Effector memory CD8-positive, alpha-beta T cell (primary cell): Measurements from ENCODE around the gene GSTA3.
"Not testable (repeated sequence)": the region's sequence is repeated elsewhere in the genome, so short reads cannot be mapped to it uniquely, and the experiment has no call there.

Source experiments
- ATAC-seq: fragments of 150-1000 bp; cut with Tn5 transposase; replicated peaks from 2 replicates; pipeline ENCODE4 v1.10.0; 2021; ENCODE audit warnings: mild to moderate bottlenecking, moderate library complexity
- DNase-seq, 3 experiments: peaks; one replicate each; pipeline ENCODE4 v3.0.0; 2021
- H3K27ac Mint-ChIP-seq, 2 donors: one replicate each; pipeline ENCODE4 v1.8.0; 2022; ENCODE audit warnings: mild to moderate bottlenecking in 2 of 2, mixed read lengths in 2 of 2, moderate library complexity in 2 of 2
- H3K27me3 Mint-ChIP-seq, 2 donors: one replicate each; pipeline ENCODE4 v1.8.0; 2022; ENCODE audit warnings: mixed read lengths in 2 of 2
- H3K36me3 Mint-ChIP-seq: one replicate; pipeline ENCODE4 v1.8.0; 2022; ENCODE audit warnings: mild to moderate bottlenecking, moderate library complexity, mixed read lengths; ENCODE audit not compliant: insufficient read depth
- H3K4me1 Mint-ChIP-seq, 2 donors: one replicate each; pipeline ENCODE4 v1.8.0; 2022; ENCODE audit warnings: low read depth in 2 of 2, mixed read lengths in 2 of 2
- H3K4me3 Mint-ChIP-seq, 2 donors: one replicate each; pipeline ENCODE4 v1.8.0; 2022; ENCODE audit warnings: mild to moderate bottlenecking in 2 of 2, mixed read lengths in 2 of 2, moderate library complexity in 2 of 2
- H3K9me3 Mint-ChIP-seq, 2 donors: one replicate each; pipeline ENCODE4 v1.8.0; 2022; ENCODE audit warnings: mixed read lengths in 2 of 2

The GSTA3 gene

DNA sequence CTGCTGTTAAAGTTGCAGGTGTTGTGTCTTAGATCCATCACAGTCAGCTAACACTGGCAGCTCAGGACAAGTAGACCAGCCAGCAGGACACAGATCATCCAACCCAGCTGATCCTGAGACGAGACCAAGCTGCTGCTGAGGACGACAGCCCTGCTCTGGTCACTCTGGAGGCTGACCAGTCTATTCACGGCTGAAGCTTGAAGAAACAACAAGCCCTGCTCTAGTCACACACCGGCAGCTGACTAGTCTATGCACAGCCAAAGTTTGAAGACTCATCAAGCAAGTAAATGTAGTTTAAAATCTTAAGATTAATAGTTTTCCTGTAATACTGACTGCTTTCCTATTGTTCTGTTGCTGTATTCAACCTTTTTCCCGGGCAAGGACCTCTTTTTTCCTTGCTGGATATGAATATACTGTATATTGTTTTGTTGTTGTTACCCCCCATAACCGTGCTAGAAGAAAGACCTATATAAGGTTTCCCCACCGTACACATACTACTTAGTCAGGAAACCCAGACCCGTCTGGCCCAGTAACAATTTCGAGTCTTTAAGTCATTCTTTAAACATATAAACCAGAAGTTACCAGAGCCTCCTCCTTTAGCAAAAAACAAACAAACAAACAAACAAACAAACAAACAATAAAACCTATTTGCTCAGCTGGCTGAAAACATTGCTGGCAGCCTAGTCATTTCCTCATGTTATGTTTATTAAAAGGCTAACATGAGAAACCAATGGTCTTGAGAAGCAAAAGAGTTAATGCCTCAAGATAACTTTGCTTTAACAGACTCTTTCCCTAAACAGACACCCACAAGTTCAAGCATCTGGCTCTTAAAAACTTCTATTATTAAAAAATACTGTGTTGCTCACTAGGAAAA lies 16.7 kb upstream of the GSTA3 start:
- Mint-ChIP-seq H3K4me3 (no peak overlapping the region), H3K27me3 (peaks cover 26% of the 10 kb centered on the region in 2 donors), H3K4me1 (no peaks in the 10 kb centered on the region), H3K27ac (no peak overlapping the region), H3K9me3 (no peaks in the 10 kb centered on the region), H3K36me3 (peaks cover 2% of the 10 kb centered on the region)
- ATAC-seq (no peak), DNase-seq (no peak)

GRCh38 chr6:52925042-52925441 lies 15.5 kb upstream of the GSTA3 start:
- Mint-ChIP-seq H3K36me3 (peaks cover 2% of the 10 kb centered on the region), H3K27ac (no peak overlapping the region), H3K27me3 (peaks cover 32 to 37% of the 10 kb centered on the region in 2 donors), H3K4me3 (no peak overlapping the region), H3K4me1 (no peaks in the 10 kb centered on the region), H3K9me3 (no peaks in the 10 kb centered on the region)
- ATAC-seq, result no peak
- DNase-seq, result no peak

GRCh38 chr6:52923689-52924088 lies 14.2 kb upstream of the GSTA3 start:
- not testable (repeated sequence) for H3K9me3 Mint-ChIP-seq, DNase-seq, H3K36me3 Mint-ChIP-seq, ATAC-seq, H3K4me1 Mint-ChIP-seq, H3K4me3 Mint-ChIP-seq, H3K27ac Mint-ChIP-seq
- peaks cover 28 to 39% of the 10 kb centered on the region in 2 donors for H3K27me3 Mint-ChIP-seq

DNA sequence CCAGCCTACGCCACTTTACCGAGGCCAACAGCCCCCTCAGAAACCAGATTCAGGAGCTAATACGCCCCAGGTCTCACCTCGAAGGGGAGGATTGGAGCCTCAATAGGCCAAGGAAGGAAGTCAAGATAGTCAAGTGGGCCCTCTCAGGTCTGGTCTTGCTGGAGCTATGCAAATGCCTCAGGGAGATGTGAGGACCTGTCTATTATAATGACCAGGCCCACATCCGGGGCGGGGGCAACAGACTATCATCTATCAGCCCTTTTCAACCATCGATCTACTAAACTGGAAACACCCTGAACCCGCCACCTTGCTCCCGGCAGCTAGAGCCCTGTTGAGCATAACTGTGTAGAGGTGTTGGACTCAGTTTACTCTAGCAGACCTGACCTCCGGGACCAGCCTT lies 12.7 kb upstream of the GSTA3 start:
- H3K9me3 Mint-ChIP-seq, result no peaks in the 10 kb centered on the region
- no peak overlapping the region for H3K4me3 Mint-ChIP-seq
- H3K4me1 Mint-ChIP-seq, result no peaks in the 10 kb centered on the region
- H3K27ac Mint-ChIP-seq, result no peak overlapping the region
- H3K27me3 Mint-ChIP-seq, result peaks cover 24 to 33% of the 10 kb centered on the region in 2 donors
- peaks cover 2% of the 10 kb centered on the region for H3K36me3 Mint-ChIP-seq
- DNase-seq (no peak), ATAC-seq (no peak)

- Mint-ChIP-seq H3K27ac (no peak overlapping the region), H3K9me3 (no peaks in the 10 kb centered on the region), H3K36me3 (no peaks in the 10 kb centered on the region), H3K27me3 (peaks cover 20 to 29% of the 10 kb centered on the region in 2 donors), H3K4me1 (no peaks in the 10 kb centered on the region), H3K4me3 (no peak overlapping the region)
- no peak for ATAC-seq
- DNase-seq, result no peak
These were observed 12.2 kb upstream of the GSTA3 start for GRCh38 chr6:52921743-52922142.

DNA sequence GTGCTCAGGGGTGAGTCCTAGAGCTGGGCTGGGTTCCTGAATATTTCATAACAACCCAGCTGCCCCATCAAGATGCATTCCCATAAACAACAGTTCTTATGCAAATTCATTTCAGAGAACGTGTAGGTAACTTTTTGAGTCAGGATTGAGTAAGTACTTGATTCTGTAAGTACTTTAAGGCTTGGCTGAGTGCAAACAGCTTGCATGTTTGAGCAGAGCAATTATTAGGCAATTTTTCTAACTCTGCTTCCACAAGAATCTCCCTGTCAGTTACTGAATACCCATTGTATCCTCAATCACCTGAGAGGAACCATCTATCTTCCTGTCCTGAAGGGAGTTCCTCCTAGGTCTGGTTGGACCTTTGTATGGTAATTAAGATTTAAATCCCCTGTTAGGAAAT lies 10.0 kb upstream of the GSTA3 start:
- not testable (repeated sequence) for H3K4me1 Mint-ChIP-seq, ATAC-seq, DNase-seq, H3K36me3 Mint-ChIP-seq, H3K27ac Mint-ChIP-seq, H3K9me3 Mint-ChIP-seq, H3K4me3 Mint-ChIP-seq
- H3K27me3 Mint-ChIP-seq, result peaks cover 19 to 20% of the 10 kb centered on the region in 2 donors

GRCh38 chr6:52918771-52919170 lies 9.3 kb upstream of the GSTA3 start:
- H3K4me1 Mint-ChIP-seq, H3K27ac Mint-ChIP-seq: not testable (repeated sequence)

GRCh38 chr6:52918027-52918686 lies 8.7 kb upstream of the GSTA3 start:
- not testable (repeated sequence) for H3K27ac Mint-ChIP-seq, DNase-seq, H3K4me3 Mint-ChIP-seq, ATAC-seq, H3K9me3 Mint-ChIP-seq, H3K36me3 Mint-ChIP-seq, H3K4me1 Mint-ChIP-seq
- H3K27me3 Mint-ChIP-seq, result peaks cover 17 to 19% of the 10 kb centered on the region in 2 donors

More at GRCh38 chr6:52918771-52919170, 9.3 kb upstream of the GSTA3 start:
- not testable (repeated sequence) for H3K4me3 Mint-ChIP-seq, H3K36me3 Mint-ChIP-seq, ATAC-seq, H3K9me3 Mint-ChIP-seq, DNase-seq
- peaks cover 17 to 19% of the 10 kb centered on the region in 2 donors for H3K27me3 Mint-ChIP-seq

GRCh38 chr6:52914516-52914915 lies 5.0 kb upstream of the GSTA3 start:
- Mint-ChIP-seq H3K4me3 (no peak overlapping the region), H3K9me3 (no peaks in the 10 kb centered on the region), H3K27me3 (peaks cover 0 to 14% of the 10 kb centered on the region in 2 donors), H3K36me3 (no peaks in the 10 kb centered on the region), H3K27ac (no peak overlapping the region), H3K4me1 (no peaks in the 10 kb centered on the region)
- DNase-seq, result no peak
- no peak for ATAC-seq

DNA sequence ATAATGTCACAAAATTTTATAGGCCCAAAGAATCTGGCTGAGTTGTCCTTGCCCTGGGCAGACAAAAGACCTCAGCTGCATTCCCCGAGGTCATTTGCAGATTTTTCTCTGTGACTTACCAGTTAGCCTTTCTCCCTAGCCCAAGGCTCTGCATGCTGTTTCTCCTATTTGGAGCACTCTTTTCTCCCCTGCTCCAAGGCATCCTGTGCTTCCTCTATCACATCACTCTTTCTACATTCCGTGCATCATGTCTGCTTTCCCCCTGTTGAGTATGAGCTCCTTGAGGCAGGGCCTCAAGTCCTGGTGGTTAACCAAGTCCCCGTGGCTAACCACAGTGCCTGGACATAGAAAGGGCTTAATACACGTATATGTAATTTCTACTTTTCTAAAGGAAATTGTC lies 593 bp upstream of the GSTA3 start:
- Mint-ChIP-seq H3K4me3 (no peak overlapping the region), H3K27me3 (peaks cover 0 to 14% of the 10 kb centered on the region in 2 donors), H3K4me1 (no peaks in the 10 kb centered on the region), H3K27ac (no peak overlapping the region), H3K9me3 (no peaks in the 10 kb centered on the region), H3K36me3 (no peaks in the 10 kb centered on the region)
- DNase-seq (no peak), ATAC-seq (no peak)

GRCh38 chr6:52909131-52909530 lies 367 bp downstream of the GSTA3 start:
- Mint-ChIP-seq H3K27me3 (peaks cover 0 to 5% of the 10 kb centered on the region in 2 donors), H3K27ac (no peak overlapping the region), H3K9me3 (no peaks in the 10 kb centered on the region), H3K4me3 (no peak overlapping the region), H3K36me3 (no peaks in the 10 kb centered on the region), H3K4me1 (no peaks in the 10 kb centered on the region)
- ATAC-seq, result no peak
- no peak for DNase-seq

DNA sequence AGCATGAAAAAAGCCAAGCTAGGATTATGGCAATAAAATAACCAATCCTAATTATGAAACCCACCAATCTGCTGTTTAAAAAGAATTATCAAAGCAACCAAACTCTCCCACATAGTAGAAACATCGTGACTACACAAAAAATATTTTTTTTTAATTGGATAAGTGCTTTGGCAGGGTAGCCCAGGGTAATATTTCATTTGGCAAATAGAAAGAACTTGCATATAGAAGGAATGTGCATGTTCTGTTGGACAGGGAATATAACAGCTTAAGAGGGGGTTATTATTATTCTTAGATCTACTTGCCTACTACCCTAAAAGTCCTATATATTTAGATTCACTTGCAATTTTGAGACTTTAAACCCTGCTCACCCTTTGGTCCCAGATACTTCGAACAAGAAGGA lies 972 bp downstream of the GSTA3 start:
- Mint-ChIP-seq H3K27me3 (peaks cover 0 to 5% of the 10 kb centered on the region in 2 donors), H3K36me3 (no peaks in the 10 kb centered on the region), H3K27ac (no peak overlapping the region), H3K9me3 (no peaks in the 10 kb centered on the region), H3K4me3 (no peak overlapping the region), H3K4me1 (no peaks in the 10 kb centered on the region)
- DNase-seq (no peak), ATAC-seq (no peak)

DNA sequence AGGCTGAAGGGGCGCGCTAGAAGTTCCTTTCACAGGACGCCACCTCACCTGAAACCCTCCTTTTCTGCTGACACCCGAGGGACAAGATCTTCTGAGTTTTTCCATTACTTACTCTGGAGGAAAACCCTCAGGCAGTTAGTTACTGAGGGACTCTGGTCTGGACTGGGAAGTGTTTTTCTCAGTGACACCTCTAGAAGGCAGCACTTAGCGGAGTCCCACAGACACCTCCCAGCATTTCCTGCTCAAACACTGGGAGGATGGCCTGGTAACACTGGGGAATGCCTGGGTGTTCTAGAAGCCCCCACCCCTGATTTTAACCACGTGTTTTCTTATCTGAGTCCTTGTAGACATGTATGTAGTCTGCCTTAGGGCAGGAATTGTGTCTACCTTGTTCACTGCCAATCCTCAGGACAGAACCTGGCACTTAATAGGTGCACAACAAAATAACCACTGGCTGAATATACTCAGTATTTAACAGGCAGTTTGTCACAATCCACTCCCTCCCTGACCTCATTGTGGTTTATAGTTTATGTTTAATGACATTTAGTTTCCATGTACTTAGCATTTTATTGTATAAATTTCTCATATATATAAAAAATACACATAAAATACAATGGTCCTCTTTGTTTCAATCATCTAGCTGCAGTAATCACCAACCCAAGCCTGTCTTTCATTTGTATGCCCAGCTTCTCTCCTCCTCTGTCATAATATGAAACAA lies 4.8 kb downstream of the GSTA3 start:
- ATAC-seq (no peak), DNase-seq (no peak)
- Mint-ChIP-seq H3K27ac (no peak overlapping the region), H3K4me3 (no peak overlapping the region), H3K9me3 (no peaks in the 10 kb centered on the region), H3K27me3 (peaks cover 30% of the 10 kb centered on the region in 2 donors), H3K36me3 (no peaks in the 10 kb centered on the region), H3K4me1 (no peaks in the 10 kb centered on the region)
